AG10803 (cell line): ENCODE data around the gene TUBA3D.
"Not testable (repeated sequence)": the region's sequence is repeated elsewhere in the genome, so short reads cannot be mapped to it uniquely, and the experiment has no call there.

Experiments
- DNase-seq: peaks from one replicate; pipeline ENCODE4 v3.0.0; 2010; ENCODE audit warnings: low read depth
- H3K4me3 ChIP-seq: 2 replicates; pipeline ENCODE4 v1.5.1; 2011; ENCODE audit warnings: mild to moderate bottlenecking, low read length, control low read depth
- TF ChIP-seq, protein P1 (sequence below): conservative IDR thresholded peaks from 2 replicates; pipeline ENCODE4 v1.5.1; 2011; ENCODE audit warnings: mild to moderate bottlenecking, low read length, control low read depth, inconsistent platforms

The TUBA3D gene

GRCh38 chr2:131475831-131476230, at the start of gene TUBA3D:
TUBA3D (plus strand) TSS chr2:131476119; CDS start chr2:131476200, 81 bp downstream.
- TF ChIP-seq, protein P1, sequence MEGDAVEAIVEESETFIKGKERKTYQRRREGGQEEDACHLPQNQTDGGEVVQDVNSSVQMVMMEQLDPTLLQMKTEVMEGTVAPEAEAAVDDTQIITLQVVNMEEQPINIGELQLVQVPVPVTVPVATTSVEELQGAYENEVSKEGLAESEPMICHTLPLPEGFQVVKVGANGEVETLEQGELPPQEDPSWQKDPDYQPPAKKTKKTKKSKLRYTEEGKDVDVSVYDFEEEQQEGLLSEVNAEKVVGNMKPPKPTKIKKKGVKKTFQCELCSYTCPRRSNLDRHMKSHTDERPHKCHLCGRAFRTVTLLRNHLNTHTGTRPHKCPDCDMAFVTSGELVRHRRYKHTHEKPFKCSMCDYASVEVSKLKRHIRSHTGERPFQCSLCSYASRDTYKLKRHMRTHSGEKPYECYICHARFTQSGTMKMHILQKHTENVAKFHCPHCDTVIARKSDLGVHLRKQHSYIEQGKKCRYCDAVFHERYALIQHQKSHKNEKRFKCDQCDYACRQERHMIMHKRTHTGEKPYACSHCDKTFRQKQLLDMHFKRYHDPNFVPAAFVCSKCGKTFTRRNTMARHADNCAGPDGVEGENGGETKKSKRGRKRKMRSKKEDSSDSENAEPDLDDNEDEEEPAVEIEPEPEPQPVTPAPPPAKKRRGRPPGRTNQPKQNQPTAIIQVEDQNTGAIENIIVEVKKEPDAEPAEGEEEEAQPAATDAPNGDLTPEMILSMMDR = no peak
- DNase-seq = no peak
- H3K4me3 ChIP-seq = no peak within 1 kb of the TSS

DNA sequence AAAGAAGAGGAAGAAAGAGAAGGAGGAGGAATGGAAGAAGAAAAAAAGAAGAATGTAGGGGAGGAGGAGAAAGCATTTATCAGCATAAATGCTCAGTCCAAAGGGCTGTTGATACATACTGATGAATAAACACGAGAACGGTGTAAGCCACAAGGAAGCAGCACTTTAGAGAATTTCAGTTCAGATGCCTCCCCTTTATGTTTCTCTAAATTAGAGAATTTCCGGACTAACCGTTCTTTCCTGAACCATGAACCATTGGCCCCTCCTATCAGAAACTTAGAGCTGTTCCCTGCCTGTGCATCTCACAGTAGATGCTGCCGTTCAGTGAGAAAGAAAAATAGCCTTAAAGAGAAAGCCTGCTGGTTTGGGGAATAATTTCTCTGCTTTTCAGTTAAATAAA, 49.2 kb upstream of the TUBA3D start:
- DNase-seq = no peak
- no peak overlapping the region for H3K4me3 ChIP-seq
- TF ChIP-seq, protein P1 = no peak

DNA sequence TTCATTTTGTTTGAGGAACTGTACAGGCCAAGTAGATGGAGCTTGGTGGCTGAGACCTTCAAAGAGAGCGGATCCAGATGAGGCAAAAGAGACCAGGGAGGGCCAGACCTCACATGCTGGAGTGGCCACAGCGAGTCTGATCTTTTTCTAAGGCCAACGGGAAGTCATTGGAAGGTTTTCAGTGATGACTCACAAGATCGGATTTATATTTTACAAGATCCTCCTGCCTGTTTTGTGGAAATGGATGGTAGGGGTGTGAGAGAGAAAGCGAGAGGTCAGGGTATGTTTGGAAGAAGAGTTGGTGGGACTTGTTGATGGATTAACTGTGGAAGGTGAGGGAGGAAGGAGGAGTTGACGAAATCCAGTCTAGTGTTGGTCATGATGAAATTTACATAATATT, 44.6 kb upstream of the TUBA3D start:
- H3K4me3 ChIP-seq = no peak overlapping the region
- no peak for DNase-seq
- TF ChIP-seq, protein P1 = no peak

DNA sequence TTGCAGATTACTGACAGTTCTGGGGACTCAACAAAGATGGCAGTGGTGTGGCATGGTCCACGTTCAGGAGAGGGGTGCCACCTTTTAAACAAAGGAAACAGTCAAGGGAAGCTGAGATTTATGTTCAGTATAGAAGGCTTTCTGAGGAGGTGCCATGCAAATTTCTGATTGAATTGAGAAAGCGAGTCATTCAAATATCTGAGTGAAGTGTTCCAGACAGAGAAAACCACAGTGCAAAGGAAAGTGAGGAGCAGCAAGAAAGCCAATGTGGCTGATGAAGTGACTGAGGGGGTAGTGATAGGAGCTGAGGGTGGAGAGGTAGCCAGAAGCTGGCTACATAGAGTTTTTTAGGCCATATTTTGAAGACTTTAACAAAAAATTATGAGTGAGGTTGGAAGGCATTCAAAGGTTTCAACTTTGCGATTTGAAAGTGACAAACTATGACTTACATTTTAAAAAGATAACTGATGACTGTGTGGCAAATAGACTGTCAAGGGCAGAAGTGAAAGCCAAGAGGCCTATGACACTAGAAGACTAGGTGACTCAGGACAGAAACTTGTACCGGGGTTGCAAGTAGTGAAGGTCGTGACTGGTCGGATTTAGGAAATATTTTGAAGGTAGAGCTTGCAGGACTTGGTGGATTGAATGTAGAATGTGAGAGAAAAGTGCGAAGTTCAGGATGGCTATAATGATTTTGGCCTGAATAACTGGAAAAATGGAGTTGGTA, 35.0 kb upstream of the TUBA3D start:
- not testable (repeated sequence) for DNase-seq, H3K4me3 ChIP-seq

GRCh38 chr2:131444736-131445514, 31.0 kb upstream of the TUBA3D start:
- not testable (repeated sequence) for DNase-seq

DNA sequence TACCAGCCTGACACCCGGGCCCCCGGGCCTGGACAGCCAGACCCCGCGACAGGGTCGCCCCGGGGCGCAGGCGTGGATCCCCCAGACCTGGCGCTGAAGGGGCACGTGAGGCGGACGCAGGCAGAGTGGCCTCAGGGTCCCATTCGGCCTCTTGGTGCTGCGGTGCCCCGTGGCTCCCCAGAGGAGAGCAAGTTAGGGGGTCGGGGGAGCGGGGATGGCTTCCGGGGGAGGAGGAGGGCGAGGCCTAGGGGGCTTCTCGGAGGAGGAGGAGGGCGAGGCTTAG, 30.5 kb upstream of the TUBA3D start:
- not testable (repeated sequence) for H3K4me3 ChIP-seq, DNase-seq

More at GRCh38 chr2:131444736-131445514, 31.0 kb upstream of the TUBA3D start:
- not testable (repeated sequence) for H3K4me3 ChIP-seq

GRCh38 chr2:131445896-131446295, 30.0 kb upstream of the TUBA3D start:
- TF ChIP-seq, protein P1 = no peak
- DNase-seq = no peak
- H3K4me3 ChIP-seq = no peak overlapping the region

DNA sequence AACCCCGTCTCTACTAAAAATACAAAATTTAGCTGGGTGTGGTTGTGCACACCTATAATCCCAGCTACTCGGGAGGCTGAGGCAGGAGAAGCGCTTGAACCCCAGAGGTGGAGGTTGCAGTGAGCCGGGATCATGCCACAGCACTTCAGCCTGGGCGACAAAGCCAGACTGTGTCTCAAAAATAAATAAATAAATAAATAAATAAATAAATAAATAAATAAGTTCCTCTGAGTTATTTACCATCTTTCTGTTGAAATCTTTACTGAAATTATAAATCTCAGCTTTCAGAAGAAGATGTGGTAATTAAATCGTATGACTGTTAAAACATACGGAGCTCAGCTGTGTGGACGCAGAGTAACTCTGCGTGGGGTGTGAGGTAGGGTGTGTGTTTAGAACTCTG, 27.9 kb upstream of the TUBA3D start:
- not testable (repeated sequence) for DNase-seq, H3K4me3 ChIP-seq

DNA sequence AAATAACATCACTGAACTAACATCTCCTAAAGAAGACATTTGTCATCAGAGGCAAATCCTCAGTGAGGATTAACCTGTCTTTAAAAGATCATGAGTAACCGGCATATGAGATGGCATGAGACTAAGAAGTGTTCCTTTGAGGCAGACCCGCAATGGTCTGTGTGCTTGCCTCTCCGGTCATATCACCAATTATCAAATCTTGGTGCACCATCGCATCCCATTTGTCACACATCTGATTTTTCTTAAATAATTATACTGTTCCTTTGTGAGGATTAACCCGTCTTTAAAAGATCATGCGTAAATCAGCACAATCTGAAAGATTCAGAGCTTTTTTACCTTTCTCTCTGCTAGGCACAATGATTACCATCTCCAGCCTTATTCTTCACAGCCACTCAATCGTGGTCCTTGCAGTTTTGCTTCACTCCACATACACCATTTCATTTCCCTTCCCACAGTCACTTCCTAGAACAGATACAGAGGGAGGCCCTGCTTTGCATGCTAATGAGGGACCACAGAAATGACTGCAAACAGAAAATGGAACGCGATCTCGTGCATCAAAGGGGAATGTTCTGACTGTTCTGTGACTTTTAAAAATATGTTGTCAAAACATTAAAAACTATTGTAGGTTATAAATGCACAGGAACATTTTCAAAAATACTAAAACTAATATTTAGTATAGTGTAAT, 24.5 kb upstream of the TUBA3D start:
- H3K4me3 ChIP-seq, DNase-seq: not testable (repeated sequence)

- H3K4me3 ChIP-seq, DNase-seq: not testable (repeated sequence)
Observed at GRCh38 chr2:131454914-131455313, 21.0 kb upstream of the TUBA3D start.

- not testable (repeated sequence) for DNase-seq, H3K4me3 ChIP-seq
Observed at GRCh38 chr2:131467722-131468121, 8.2 kb upstream of the TUBA3D start.

DNA sequence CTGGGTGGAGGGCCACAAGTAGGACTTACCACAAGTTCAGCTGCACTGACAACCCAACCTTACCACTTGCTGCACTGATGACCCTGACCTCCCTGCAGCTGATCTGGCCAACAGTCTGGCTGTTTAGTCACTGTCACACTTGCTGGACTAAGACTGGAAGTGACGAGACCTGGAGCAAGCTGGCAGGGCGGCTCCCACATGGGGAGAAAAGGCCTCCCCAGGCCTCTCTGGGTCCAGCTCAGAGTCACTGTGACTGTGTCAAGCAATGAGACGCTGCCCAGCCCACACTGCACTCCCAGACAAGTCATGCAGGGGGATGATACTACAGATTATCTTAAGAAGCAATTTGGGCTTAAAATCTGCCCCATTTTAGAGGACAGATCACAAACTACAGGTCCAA, 5.0 kb upstream of the TUBA3D start:
- DNase-seq, H3K4me3 ChIP-seq: not testable (repeated sequence)

DNA sequence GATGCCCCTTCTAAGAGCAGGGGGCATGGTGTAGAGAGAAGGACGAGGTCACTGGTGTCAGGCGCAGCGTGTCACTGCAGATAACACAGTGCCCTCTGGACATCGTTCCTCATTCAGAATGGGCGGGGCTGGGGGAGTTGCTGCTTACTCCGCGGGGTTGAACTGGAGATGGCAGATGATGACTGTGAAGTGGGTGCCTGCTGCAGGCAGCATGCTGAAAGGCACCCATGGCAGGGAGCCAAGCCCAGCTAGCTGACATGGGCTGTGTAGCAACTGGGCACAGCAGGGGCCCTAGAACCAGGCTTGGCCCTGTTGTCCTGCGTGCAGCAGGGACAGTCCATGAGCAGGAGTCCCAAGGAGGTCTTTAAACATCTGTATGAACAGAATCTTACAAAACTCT, 4.3 kb upstream of the TUBA3D start:
- not testable (repeated sequence) for H3K4me3 ChIP-seq, DNase-seq

GRCh38 chr2:131473266-131473665, 2.7 kb upstream of the TUBA3D start:
- H3K4me3 ChIP-seq, DNase-seq: not testable (repeated sequence)
